ENCODE data around the gene TTYH3. TPM values are rescaled to one million over a fixed set of nuclear protein-coding genes. Genes with fewer than 3 reads are reported as not detected.

The TTYH3 gene
- total RNA-seq, 1 experiment from 2014 or later: 178 TPM

GRCh38 chr7:2637505-2638223, 5.9 kb downstream of the TTYH3 start (continued):
- TF ChIP-seq STAT6 (CRISPR knock-in tag; conservative IDR thresholded peaks at IDR 0.05; ENCODE audit: low read depth): no peak
- TF ChIP-seq, protein P1, sequence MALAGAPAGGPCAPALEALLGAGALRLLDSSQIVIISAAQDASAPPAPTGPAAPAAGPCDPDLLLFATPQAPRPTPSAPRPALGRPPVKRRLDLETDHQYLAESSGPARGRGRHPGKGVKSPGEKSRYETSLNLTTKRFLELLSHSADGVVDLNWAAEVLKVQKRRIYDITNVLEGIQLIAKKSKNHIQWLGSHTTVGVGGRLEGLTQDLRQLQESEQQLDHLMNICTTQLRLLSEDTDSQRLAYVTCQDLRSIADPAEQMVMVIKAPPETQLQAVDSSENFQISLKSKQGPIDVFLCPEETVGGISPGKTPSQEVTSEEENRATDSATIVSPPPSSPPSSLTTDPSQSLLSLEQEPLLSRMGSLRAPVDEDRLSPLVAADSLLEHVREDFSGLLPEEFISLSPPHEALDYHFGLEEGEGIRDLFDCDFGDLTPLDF (CRISPR knock-in tag; IDR thresholded peaks at IDR 0.05): no peak

DNA sequence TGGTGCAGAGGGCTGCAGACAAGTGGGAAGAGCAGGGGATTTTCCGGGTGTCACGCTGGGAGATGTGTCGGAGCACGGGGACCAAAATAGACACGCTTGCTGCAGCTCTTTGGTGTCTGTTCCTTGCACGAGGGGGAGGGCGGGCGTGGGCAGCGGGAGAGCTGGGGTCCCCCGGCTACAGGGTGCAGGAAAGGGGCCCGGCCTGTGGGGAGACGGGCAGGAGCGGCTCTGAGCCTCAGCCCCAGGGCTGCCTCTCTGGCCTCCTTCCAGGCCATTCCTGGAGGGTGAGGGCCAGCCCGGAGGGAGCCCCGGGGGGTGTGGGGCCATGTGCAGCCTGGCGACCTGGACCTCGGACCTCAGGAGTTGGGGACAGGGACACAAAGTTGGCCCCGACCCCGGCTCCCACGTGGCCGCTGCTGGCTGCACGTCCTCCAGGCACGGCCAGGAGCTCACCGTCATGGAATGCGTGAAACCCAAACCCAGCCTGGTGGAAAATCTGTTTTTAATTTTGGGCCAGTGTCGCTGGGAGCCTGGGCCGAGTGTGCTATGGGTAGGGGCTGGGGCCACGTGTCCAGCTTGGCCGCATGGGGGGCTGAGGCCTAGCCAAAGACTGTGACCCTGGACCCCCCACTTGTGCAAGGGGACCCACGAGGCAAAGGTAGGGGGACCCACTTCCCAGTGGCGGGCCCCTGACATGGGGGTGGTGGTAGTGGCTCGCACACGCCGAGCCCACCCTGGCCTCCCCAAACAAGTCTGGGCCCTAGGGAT, 6.6 kb downstream of the TTYH3 start:
- CTCF ChIA-PET: interaction anchor here (1.0 to 1.5 kb wide), 4 partner anchors 16 to 33 kb away, joined by 3 to 4 read pairs (median 4); no protein-coding TSS in a partner anchor
- ATAC-seq (no peak), DNase-seq (ENCODE audit: low spot score) (no peak)
- POLR2A ChIA-PET: no interaction called here
- H3K4me1 Mint-ChIP-seq: peaks cover 25% of the 10 kb centered on the region
- no peaks in the 10 kb centered on the region for H3K36me3 Mint-ChIP-seq
- no peak overlapping the region; the same call in 1 of the 2 replicates for H3K27ac Mint-ChIP-seq
- H3K9me3 Mint-ChIP-seq: no peaks in the 10 kb centered on the region
- TF ChIP-seq GABPB1 (CRISPR knock-in tag; IDR thresholded peaks at IDR 0.05) (peak; percentile 51; the same call in 1 of the 2 replicates), AFF4 (CRISPR knock-in tag; IDR thresholded peaks at IDR 0.05; ENCODE audit: borderline replicate concordance) (no peak)
- H3K4me3 Mint-ChIP-seq: no peak overlapping the region
- H3K27me3 Mint-ChIP-seq (ENCODE audit: low read depth): no peaks in the 10 kb centered on the region

DNA sequence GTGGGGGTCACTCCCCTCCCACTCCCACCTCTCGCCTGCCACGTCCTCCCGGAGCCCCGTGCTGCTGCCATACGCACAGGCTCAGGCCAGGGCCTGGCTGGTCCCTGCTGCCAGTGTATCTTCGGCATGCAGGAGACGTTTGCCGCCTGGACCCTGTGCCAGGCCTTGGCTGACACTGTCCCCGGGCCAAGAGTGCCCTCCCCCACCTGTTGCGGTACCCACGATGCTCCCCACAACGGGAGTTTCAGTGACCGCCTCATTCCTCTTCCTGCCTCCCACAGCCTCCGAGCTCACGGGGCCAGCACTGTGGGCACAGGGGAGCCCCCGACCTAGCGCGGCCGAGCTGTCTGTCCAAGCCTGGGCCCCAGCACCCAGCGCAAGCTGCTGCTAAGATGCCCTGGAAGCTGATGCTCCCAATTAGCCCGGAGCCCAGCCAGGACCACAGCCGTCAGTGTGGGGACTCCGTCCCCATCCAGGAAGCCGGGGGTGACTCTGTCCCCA, 7.4 kb downstream of the TTYH3 start:
- POLR2A ChIA-PET: no interaction called here
- Mint-ChIP-seq H3K27me3 (ENCODE audit: low read depth) (no peaks in the 10 kb centered on the region), H3K4me1 (peaks cover 26% of the 10 kb centered on the region), H3K9me3 (no peaks in the 10 kb centered on the region), H3K27ac (peak overlapping the region; percentile 68; the same call in 1 of the 2 replicates), H3K4me3 (no peak overlapping the region), H3K36me3 (no peaks in the 10 kb centered on the region)
- DNase-seq (ENCODE audit: low spot score) (no peak), ATAC-seq (no peak)
- CTCF ChIA-PET: interaction anchor here (1.0 to 1.5 kb wide), 5 partner anchors 27 to 139 kb away, joined by 3 to 4 read pairs (median 3); partner anchors contain the start of gene BRAT1
- TF ChIP-seq, protein P2, sequence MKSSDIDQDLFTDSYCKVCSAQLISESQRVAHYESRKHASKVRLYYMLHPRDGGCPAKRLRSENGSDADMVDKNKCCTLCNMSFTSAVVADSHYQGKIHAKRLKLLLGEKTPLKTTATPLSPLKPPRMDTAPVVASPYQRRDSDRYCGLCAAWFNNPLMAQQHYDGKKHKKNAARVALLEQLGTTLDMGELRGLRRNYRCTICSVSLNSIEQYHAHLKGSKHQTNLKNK (CRISPR knock-in tag; IDR thresholded peaks at IDR 0.05): no peak
- no peak for TF ChIP-seq GTF2I (CRISPR knock-in tag; conservative IDR thresholded peaks at IDR 0.05)
- TF ChIP-seq ESRRA (CRISPR knock-in tag; IDR thresholded peaks at IDR 0.05; ENCODE audit: borderline replicate concordance): no peak
- no peak for TF ChIP-seq RELA (CRISPR knock-in tag; IDR thresholded peaks at IDR 0.05; ENCODE audit: borderline replicate concordance)
- TF ChIP-seq FOXP1 (CRISPR knock-in tag; IDR thresholded peaks at IDR 0.05; ENCODE audit: borderline replicate concordance): no peak
- TF ChIP-seq FOXP4 (CRISPR knock-in tag; IDR thresholded peaks at IDR 0.05): no peak
- TF ChIP-seq, protein P3, sequence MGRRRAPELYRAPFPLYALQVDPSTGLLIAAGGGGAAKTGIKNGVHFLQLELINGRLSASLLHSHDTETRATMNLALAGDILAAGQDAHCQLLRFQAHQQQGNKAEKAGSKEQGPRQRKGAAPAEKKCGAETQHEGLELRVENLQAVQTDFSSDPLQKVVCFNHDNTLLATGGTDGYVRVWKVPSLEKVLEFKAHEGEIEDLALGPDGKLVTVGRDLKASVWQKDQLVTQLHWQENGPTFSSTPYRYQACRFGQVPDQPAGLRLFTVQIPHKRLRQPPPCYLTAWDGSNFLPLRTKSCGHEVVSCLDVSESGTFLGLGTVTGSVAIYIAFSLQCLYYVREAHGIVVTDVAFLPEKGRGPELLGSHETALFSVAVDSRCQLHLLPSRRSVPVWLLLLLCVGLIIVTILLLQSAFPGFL (CRISPR knock-in tag; IDR thresholded peaks at IDR 0.05; ENCODE audit: borderline replicate concordance): no peak
- no peak for TF ChIP-seq NFYB (CRISPR knock-in tag; conservative IDR thresholded peaks at IDR 0.05; ENCODE audit: low read depth)
- no peak for TF ChIP-seq NR3C1 (CRISPR knock-in tag; conservative IDR thresholded peaks at IDR 0.05; ENCODE audit: low read depth)
